Measurements from ENCODE around the gene PBX3.

PBX3 gene

DNA sequence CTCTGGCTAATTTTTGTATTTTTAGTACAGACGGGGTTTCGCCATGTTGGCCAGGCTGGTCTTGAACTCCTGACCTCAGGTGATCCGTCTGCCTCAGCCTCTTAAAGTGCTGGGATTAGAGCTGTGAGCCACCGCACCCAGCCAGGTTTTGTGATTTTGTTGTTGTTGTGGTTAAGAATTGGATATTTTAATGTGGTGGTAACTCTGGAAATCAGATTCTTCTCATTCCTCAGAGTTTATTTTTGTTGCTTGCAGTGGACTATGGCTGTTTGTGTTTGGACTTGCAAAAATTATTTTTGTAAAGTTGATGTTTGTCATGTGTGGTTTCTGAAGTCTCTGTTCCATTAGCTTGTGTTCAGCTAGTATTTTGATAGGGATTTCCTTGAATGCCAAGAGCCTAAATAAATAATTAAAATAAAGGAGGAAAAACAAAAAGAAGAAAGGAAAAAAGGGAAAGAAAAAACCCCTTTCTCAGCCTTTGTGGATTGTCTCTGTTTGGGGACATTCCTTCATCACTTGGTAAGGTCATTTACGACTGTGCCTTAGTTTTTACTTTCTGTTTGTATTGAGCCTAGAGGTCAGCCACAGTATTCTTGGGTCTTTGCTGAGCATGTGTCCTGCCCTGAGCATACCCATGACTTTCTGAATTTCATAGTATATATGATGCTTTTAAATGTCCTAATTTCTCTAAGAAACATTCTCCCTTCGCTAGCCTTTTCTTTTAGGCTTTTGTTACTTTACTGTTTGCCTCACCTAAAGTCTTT lies 37.3 kb downstream of the PBX3 start:
- no peaks in the 10 kb centered on the region for H3K36me3 ChIP-seq (ENCODE audit: insufficient read depth, low read length)
- peaks cover 18% of the 10 kb centered on the region for H3K4me1 ChIP-seq (ENCODE audit: control insufficient read depth, insufficient read depth, low read length)
- H3K9ac ChIP-seq (ENCODE audit: low read depth, low read length), result no peak overlapping the region
- H3K9me3 ChIP-seq (replicated peaks; ENCODE audit: low read length), result no peaks in the 10 kb centered on the region
- H3K4me3 ChIP-seq (ENCODE audit: low read length), result no peak overlapping the region
- peak overlapping the region; percentile 30 for H3K4me2 ChIP-seq (ENCODE audit: low read length)
- no peaks in the 10 kb centered on the region for H3K27me3 ChIP-seq (ENCODE audit: control insufficient read depth, insufficient read depth, low read length)

DNA sequence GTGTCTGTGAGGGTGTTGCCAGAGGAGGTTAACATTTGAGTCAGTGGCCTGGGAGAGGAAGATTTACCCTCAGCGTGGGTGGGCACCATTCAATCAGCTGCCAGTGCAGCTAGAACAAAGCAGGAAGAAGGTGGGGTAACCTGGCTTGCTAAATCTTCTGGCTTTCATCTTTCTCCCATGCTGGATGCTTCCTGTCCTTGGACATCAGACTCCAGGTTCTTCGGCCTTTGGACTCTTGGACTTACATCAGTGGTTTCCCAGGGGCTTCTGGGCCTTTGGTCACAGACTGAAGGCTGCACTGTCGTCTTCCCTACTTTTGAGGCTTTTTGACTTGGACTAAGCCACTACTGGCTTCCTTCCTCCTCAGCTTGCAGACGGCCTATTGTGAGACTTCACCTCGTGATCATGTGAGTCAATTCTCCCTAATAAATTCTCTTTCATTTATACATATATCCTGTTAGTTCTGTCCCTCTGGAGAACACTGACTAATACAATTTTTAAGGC lies 38.1 kb downstream of the PBX3 start:
- no peak overlapping the region for H3K9ac ChIP-seq (ENCODE audit: low read depth, low read length)
- no peaks in the 10 kb centered on the region for H3K9me3 ChIP-seq (replicated peaks; ENCODE audit: low read length)
- H3K4me2 ChIP-seq (ENCODE audit: low read length), result no peak overlapping the region
- no peaks in the 10 kb centered on the region for H3K27me3 ChIP-seq (ENCODE audit: control insufficient read depth, insufficient read depth, low read length)
- H3K4me3 ChIP-seq (ENCODE audit: low read length), result no peak overlapping the region
- no peaks in the 10 kb centered on the region for H3K36me3 ChIP-seq (ENCODE audit: insufficient read depth, low read length)
- H3K4me1 ChIP-seq (ENCODE audit: control insufficient read depth, insufficient read depth, low read length), result peaks cover 18% of the 10 kb centered on the region

DNA sequence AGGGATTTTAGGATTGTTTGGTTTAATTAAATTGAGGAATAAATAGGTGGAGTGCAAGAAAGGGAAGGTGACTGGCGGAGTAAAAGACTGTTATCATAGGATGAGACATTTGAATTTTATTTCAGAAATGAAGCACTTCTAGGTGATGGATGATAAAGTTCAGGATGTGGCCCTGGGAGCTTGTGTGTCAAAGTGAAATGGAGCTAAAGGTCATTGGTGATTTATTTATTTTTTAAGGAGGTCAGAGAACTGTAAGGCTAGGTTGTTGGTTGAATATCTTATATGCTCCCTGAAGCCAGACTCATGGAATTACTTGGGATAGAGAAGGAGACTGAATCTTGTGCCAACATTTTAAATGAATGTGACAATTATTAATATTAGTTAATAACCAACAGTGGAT lies 40.5 kb downstream of the PBX3 start:
- Histone ChIP-seq H3K36me3 (ENCODE audit: insufficient read depth, low read length) (no peaks in the 10 kb centered on the region), H3K27me3 (ENCODE audit: control insufficient read depth, insufficient read depth, low read length) (no peaks in the 10 kb centered on the region), H3K4me2 (ENCODE audit: low read length) (no peak overlapping the region), H3K4me3 (ENCODE audit: low read length) (no peak overlapping the region), H3K9me3 (replicated peaks; ENCODE audit: low read length) (no peaks in the 10 kb centered on the region), H3K9ac (ENCODE audit: low read depth, low read length) (no peak overlapping the region), H3K4me1 (ENCODE audit: control insufficient read depth, insufficient read depth, low read length) (peaks cover 18% of the 10 kb centered on the region)

DNA sequence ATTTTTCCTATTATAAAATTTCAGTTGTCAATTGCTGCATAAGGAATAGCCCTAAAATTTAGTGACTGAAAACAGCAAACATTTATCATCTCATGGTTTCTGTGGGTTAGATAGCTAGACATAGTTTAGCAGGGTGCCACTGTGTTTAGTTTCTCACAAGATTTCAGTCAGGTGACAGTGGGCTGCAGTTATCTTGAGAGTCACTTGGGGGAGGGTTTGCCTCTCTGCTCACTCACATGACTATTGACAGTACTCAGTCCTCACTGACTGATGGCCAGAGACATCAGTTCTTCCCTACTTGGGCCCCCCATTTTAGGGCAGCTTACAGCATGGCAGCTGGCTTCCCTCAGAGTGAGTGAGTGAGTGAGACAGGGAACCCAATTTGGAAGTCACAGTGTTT lies 42.0 kb downstream of the PBX3 start:
- Histone ChIP-seq H3K4me1 (ENCODE audit: control insufficient read depth, insufficient read depth, low read length) (peaks cover 12% of the 10 kb centered on the region), H3K9me3 (replicated peaks; ENCODE audit: low read length) (no peaks in the 10 kb centered on the region), H3K4me2 (ENCODE audit: low read length) (no peak overlapping the region), H3K9ac (ENCODE audit: low read depth, low read length) (no peak overlapping the region), H3K27me3 (ENCODE audit: control insufficient read depth, insufficient read depth, low read length) (no peaks in the 10 kb centered on the region), H3K36me3 (ENCODE audit: insufficient read depth, low read length) (no peaks in the 10 kb centered on the region), H3K4me3 (ENCODE audit: low read length) (no peak overlapping the region)

DNA sequence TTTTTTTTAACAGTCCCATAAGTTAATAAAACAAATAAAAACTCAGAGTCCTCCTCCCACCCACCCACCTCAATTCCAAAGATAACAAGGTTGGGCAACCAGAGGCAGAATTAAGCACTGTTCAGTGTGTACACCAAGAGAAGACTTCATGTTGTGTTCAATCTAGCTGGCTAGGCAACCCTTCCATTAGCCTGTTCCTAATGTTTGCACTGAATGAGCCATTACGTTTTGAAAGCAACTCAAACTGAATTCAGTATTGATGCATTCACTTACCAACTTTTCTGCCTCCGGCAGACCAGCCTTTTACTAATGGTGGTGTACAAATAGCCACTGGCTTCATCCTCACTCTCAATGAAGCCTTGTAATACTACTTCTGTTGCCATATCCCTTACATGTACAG lies 47.5 kb downstream of the PBX3 start:
- no peaks in the 10 kb centered on the region for H3K36me3 ChIP-seq (ENCODE audit: insufficient read depth, low read length)
- no peaks in the 10 kb centered on the region for H3K9me3 ChIP-seq (replicated peaks; ENCODE audit: low read length)
- no peak overlapping the region for H3K4me2 ChIP-seq (ENCODE audit: low read length)
- H3K9ac ChIP-seq (ENCODE audit: low read depth, low read length), result no peak overlapping the region
- no peaks in the 10 kb centered on the region for H3K27me3 ChIP-seq (ENCODE audit: control insufficient read depth, insufficient read depth, low read length)
- no peak overlapping the region for H3K4me3 ChIP-seq (ENCODE audit: low read length)
- H3K4me1 ChIP-seq (ENCODE audit: control insufficient read depth, insufficient read depth, low read length), result no peaks in the 10 kb centered on the region

DNA sequence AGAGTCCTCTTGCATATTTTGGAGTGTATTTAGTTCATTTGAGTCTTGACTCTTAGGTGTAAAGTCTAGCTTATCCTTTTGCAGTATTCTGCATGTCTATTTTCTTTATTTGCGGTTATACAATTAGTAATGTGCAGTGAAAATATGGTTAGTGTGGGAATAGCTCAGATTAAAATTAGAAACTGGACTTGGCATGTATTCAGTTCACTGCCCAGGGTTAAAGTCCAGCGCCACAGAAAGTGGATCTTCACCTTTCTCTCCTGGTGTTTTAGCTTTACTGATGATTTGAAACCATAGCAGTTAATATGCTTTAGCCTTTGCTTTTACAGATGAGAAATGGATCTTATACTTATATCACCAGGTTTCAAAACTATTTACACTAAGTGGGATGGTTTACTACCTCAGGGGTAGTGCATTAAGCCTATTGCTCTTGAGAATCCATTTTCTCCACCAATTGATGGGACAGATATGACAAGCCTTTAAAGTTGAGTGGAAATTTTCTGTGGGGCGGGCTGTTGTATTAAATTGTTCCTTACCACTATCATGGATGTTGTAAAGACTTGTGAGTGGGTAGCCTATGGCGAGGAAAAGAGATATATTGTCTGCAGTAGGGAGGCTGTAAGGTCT lies 48.9 kb downstream of the PBX3 start:
- no peaks in the 10 kb centered on the region for H3K36me3 ChIP-seq (ENCODE audit: insufficient read depth, low read length)
- H3K4me3 ChIP-seq (ENCODE audit: low read length), result no peak overlapping the region
- no peaks in the 10 kb centered on the region for H3K9me3 ChIP-seq (replicated peaks; ENCODE audit: low read length)
- no peak overlapping the region for H3K9ac ChIP-seq (ENCODE audit: low read depth, low read length)
- no peaks in the 10 kb centered on the region for H3K27me3 ChIP-seq (ENCODE audit: control insufficient read depth, insufficient read depth, low read length)
- H3K4me2 ChIP-seq (ENCODE audit: low read length), result no peak overlapping the region
- H3K4me1 ChIP-seq (ENCODE audit: control insufficient read depth, insufficient read depth, low read length), result no peaks in the 10 kb centered on the region

DNA sequence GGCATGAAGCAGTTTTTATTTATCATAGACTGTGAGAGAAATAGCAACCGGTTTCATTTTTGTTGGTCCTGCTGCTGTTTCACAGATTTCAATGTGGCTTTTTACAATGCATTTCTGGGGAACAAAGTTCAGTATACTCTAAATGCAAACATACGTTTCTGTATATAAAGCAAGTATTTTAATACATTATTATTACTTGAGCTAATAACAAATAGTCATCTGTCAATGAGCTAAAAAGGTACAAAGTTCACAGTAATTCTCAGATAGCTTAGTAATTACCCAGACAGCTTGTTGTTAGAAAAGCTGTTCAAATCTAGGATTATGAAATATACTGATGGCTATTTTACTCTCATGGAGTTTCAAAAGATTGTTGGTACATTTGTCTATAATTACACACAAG lies 50.8 kb downstream of the PBX3 start:
- no peaks in the 10 kb centered on the region for H3K36me3 ChIP-seq (ENCODE audit: insufficient read depth, low read length)
- H3K4me2 ChIP-seq (ENCODE audit: low read length), result peak overlapping the region; percentile 12
- no peak overlapping the region for H3K9ac ChIP-seq (ENCODE audit: low read depth, low read length)
- no peaks in the 10 kb centered on the region for H3K9me3 ChIP-seq (replicated peaks; ENCODE audit: low read length)
- H3K4me3 ChIP-seq (ENCODE audit: low read length), result no peak overlapping the region
- H3K27me3 ChIP-seq (ENCODE audit: control insufficient read depth, insufficient read depth, low read length), result no peaks in the 10 kb centered on the region
- no peaks in the 10 kb centered on the region for H3K4me1 ChIP-seq (ENCODE audit: control insufficient read depth, insufficient read depth, low read length)

DNA sequence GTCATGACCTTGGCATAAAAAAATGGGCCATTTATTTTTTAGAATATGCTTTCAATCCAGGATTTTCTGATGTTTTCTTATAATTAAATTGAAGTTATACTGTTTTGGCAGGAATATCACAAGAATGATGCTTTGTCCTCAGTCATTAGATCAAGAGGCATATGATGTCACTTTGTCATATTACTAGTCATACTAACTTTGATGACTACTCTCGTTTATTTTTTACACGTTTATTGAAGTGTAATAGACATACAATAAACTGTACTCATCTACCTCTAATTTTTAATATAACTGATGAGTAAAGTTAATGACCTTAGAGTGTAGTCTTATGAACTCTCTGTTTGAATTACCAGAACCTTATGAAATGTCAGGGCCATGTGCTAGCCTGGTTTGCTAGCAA lies 56.4 kb downstream of the PBX3 start:
- no peak overlapping the region for H3K4me2 ChIP-seq (ENCODE audit: low read length)
- no peak overlapping the region for H3K4me3 ChIP-seq (ENCODE audit: low read length)
- peaks cover 17% of the 10 kb centered on the region for H3K4me1 ChIP-seq (ENCODE audit: control insufficient read depth, insufficient read depth, low read length)
- H3K27me3 ChIP-seq (ENCODE audit: control insufficient read depth, insufficient read depth, low read length), result no peaks in the 10 kb centered on the region
- no peaks in the 10 kb centered on the region for H3K9me3 ChIP-seq (replicated peaks; ENCODE audit: low read length)
- H3K9ac ChIP-seq (ENCODE audit: low read depth, low read length), result no peak overlapping the region
- no peaks in the 10 kb centered on the region for H3K36me3 ChIP-seq (ENCODE audit: insufficient read depth, low read length)

DNA sequence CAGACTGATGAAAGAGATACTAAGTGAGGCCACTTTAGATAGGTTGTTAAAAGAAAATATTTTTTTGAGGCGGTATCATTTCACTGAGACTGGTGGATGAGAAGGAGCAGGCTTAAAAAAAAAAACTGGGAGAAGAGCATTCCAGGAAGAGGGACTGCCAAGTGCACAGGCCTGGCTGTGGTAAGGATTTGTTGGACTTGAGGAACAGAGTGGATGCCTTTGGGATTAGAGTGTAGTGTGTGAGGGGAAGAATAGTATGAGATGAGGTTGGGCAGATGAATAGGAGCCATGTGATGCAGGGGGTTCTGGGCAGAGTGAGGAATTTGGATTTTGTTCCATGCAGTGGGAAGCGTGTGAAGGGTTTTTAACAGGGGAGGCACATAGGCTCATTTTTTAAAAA lies 57.9 kb downstream of the PBX3 start:
- H3K4me1 ChIP-seq (ENCODE audit: control insufficient read depth, insufficient read depth, low read length), result peaks cover 25% of the 10 kb centered on the region
- no peaks in the 10 kb centered on the region for H3K36me3 ChIP-seq (ENCODE audit: insufficient read depth, low read length)
- no peak overlapping the region for H3K4me2 ChIP-seq (ENCODE audit: low read length)
- no peak overlapping the region for H3K9ac ChIP-seq (ENCODE audit: low read depth, low read length)
- no peaks in the 10 kb centered on the region for H3K9me3 ChIP-seq (replicated peaks; ENCODE audit: low read length)
- no peaks in the 10 kb centered on the region for H3K27me3 ChIP-seq (ENCODE audit: control insufficient read depth, insufficient read depth, low read length)
- H3K4me3 ChIP-seq (ENCODE audit: low read length), result no peak overlapping the region

DNA sequence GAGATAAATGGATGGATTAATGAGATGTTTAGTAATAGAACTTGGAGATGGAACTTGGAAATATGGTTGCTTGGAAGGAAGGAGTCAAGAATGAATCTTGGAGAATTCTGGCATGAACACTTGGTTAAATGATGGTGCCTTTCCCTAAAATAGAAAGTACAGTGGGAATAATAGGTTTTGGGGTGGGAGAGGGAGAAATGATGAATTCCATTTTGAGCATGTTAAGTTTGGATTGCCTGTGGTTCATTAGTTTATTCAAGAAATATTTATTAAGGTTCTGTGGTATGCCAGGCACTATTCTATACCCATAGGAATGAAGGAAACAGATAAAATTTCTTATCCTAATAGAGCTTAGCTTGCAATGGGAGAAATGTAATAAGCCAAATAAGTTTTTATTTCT lies 58.4 kb downstream of the PBX3 start:
- H3K9ac ChIP-seq (ENCODE audit: low read depth, low read length), result no peak overlapping the region
- H3K36me3 ChIP-seq (ENCODE audit: insufficient read depth, low read length), result no peaks in the 10 kb centered on the region
- H3K4me2 ChIP-seq (ENCODE audit: low read length), result no peak overlapping the region
- no peak overlapping the region for H3K4me3 ChIP-seq (ENCODE audit: low read length)
- no peaks in the 10 kb centered on the region for H3K27me3 ChIP-seq (ENCODE audit: control insufficient read depth, insufficient read depth, low read length)
- H3K4me1 ChIP-seq (ENCODE audit: control insufficient read depth, insufficient read depth, low read length), result peaks cover 30% of the 10 kb centered on the region
- no peaks in the 10 kb centered on the region for H3K9me3 ChIP-seq (replicated peaks; ENCODE audit: low read length)

DNA sequence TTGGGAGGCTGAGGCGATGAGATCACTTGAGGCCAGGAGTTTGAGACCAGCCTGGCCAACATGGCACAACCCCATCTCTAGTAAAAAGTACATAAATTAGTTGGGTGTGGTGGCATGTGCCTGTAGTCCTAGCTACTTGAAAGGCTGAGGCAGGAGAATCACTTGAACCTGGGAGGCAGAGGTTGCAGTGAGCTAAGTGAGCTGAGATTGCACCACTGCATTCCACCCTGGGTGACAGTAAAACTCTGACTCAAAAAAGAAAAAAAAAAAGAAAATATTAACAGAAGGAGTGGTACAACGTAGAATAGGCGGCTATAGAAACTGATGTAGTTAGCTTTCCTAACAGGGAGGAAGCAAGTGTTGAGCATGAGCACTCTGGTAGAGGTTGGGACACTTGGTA lies 59.9 kb downstream of the PBX3 start:
- H3K4me3 ChIP-seq (ENCODE audit: low read length), result no peak overlapping the region
- H3K4me2 ChIP-seq (ENCODE audit: low read length), result no peak overlapping the region
- no peak overlapping the region for H3K9ac ChIP-seq (ENCODE audit: low read depth, low read length)
- no peaks in the 10 kb centered on the region for H3K9me3 ChIP-seq (replicated peaks; ENCODE audit: low read length)
- no peaks in the 10 kb centered on the region for H3K36me3 ChIP-seq (ENCODE audit: insufficient read depth, low read length)
- no peaks in the 10 kb centered on the region for H3K27me3 ChIP-seq (ENCODE audit: control insufficient read depth, insufficient read depth, low read length)
- H3K4me1 ChIP-seq (ENCODE audit: control insufficient read depth, insufficient read depth, low read length), result peaks cover 32% of the 10 kb centered on the region

DNA sequence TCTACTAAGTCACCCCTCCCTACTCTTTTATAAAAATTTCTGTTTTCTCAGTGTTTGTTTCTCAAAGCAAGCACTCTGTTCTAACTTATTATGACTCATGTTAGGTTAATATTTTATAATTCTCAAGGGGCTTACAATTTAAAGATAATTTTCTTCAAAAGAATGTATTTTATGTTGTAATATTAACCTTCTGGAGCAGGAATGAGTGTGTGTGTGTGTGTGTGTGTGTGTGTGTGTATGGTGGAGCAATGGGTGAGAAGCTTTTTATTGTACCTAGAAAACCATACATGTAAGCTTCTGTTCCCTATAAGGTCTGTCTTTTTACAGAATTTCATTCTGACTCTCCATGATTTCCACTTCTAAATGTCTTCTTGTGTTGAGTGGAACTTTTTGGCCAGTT lies 63.0 kb downstream of the PBX3 start:
- Histone ChIP-seq H3K4me2 (ENCODE audit: low read length) (peak overlapping the region; percentile 37), H3K27me3 (ENCODE audit: control insufficient read depth, insufficient read depth, low read length) (no peaks in the 10 kb centered on the region), H3K4me1 (ENCODE audit: control insufficient read depth, insufficient read depth, low read length) (peaks cover 31% of the 10 kb centered on the region), H3K9me3 (replicated peaks; ENCODE audit: low read length) (no peaks in the 10 kb centered on the region), H3K9ac (ENCODE audit: low read depth, low read length) (no peak overlapping the region), H3K4me3 (ENCODE audit: low read length) (no peak overlapping the region), H3K36me3 (ENCODE audit: insufficient read depth, low read length) (no peaks in the 10 kb centered on the region)
